OCI-LY3 (cell line): ENCODE data around the gene APOA1.

Source experiments
- H2AFZ ChIP-seq: fragments of 200-600, 300-600 bp; shearing (Covaris generic); 2 replicates; pipeline ENCODE4 v1.6.0; 2014; ENCODE audit warnings: antibody characterized with exemption, low read depth, low read length
- H3K27ac ChIP-seq: fragments of 200-600, 300-600 bp; sonication (generic); 2 replicates; pipeline ENCODE4 v1.5.1; 2014; ENCODE audit warnings: mild to moderate bottlenecking, low read length, moderate library complexity, mixed read lengths
- H3K27me3 ChIP-seq: fragments of 200-600, 300-600 bp; sonication (generic); 2 replicates; pipeline ENCODE4 v1.6.1; 2014; ENCODE audit warnings: low read depth, low read length, mixed read lengths
- H3K36me3 ChIP-seq: fragments of 200-600, 300-600 bp; sonication (generic); replicated peaks from 2 replicates; pipeline ENCODE3; 2014; ENCODE audit warnings: low read depth, low read length, mixed read lengths
- H3K4me1 ChIP-seq: fragments of 300-600, 200-600 bp; sonication (generic); 2 replicates; pipeline ENCODE4 v1.6.1; 2014; ENCODE audit warnings: low read length, mixed read lengths
- H3K4me2 ChIP-seq: fragments of 200-600, 300-600 bp; sonication (generic); 2 replicates; pipeline ENCODE4 v1.6.1; 2014; ENCODE audit warnings: low read length, mixed read lengths
- H3K4me3 ChIP-seq: fragments of 300-600, 200-600 bp; sonication (generic); 2 replicates; pipeline ENCODE4 v1.5.1; 2014; ENCODE audit warnings: antibody characterized with exemption, mild to moderate bottlenecking, low read length, moderate library complexity
- H3K79me2 ChIP-seq: fragments of 300-600, 200-600 bp; shearing (Covaris generic); 2 replicates; pipeline ENCODE4 v1.6.1; 2014; ENCODE audit warnings: mild to moderate bottlenecking, low read length, mixed read lengths
- H3K9ac ChIP-seq: fragments of 300-600, 200-600 bp; shearing (Covaris generic); 2 replicates; pipeline ENCODE4 v1.6.0; 2014; ENCODE audit warnings: mild to moderate bottlenecking, low read length, moderate library complexity
- H3K9me3 ChIP-seq: fragments of 200-600, 300-600 bp; shearing (Covaris generic); 2 replicates; pipeline ENCODE4 v1.6.1; 2014; ENCODE audit warnings: low read length, mixed read lengths; ENCODE audit not compliant: insufficient read depth
- H4K20me1 ChIP-seq: fragments of 200-600, 300-600 bp; sonication (generic); 2 replicates; pipeline ENCODE4 v1.6.1; 2016; ENCODE audit warnings: low read length, mixed read lengths; ENCODE audit not compliant: insufficient read depth
- CTCF ChIP-seq: fragments of 200-600, 300-600 bp; sonication (generic); IDR thresholded peaks from 2 replicates; pipeline ENCODE4 v1.5.1; 2014; ENCODE audit warnings: antibody characterized with exemption, low read length, low read depth
- EZH2phosphoT487 ChIP-seq: fragments of 200-600 bp; shearing (Covaris generic); IDR thresholded peaks from 2 replicates; pipeline ENCODE4 v1.6.1; 2018; ENCODE audit warnings: antibody characterized with exemption, mixed run types, low read depth

The APOA1 gene

GRCh38 chr11:116825854-116826750 lies 11.3 kb downstream of the APOA1 start:
- H3K27ac ChIP-seq, result no peak overlapping the region
- no peaks in the 10 kb centered on the region for H3K27me3 ChIP-seq
- H3K4me1 ChIP-seq, result no peaks in the 10 kb centered on the region
- no peak overlapping the region for H2AFZ ChIP-seq
- H4K20me1 ChIP-seq, result no peaks in the 10 kb centered on the region
- H3K9ac ChIP-seq, result no peak overlapping the region
- H3K36me3 ChIP-seq, result no peaks in the 10 kb centered on the region
- no peak overlapping the region for H3K4me3 ChIP-seq
- no peaks in the 10 kb centered on the region for H3K79me2 ChIP-seq
- H3K9me3 ChIP-seq, result no peaks in the 10 kb centered on the region
- TF ChIP-seq EZH2phosphoT487 (no peak), CTCF (no peak)
- no peak overlapping the region for H3K4me2 ChIP-seq

GRCh38 chr11:116825434-116825833 lies 12.0 kb downstream of the APOA1 start:
- Histone ChIP-seq H3K36me3 (no peaks in the 10 kb centered on the region), H3K9ac (no peak overlapping the region), H3K4me1 (no peaks in the 10 kb centered on the region), H3K9me3 (no peaks in the 10 kb centered on the region), H4K20me1 (no peaks in the 10 kb centered on the region), H3K27ac (no peak overlapping the region), H3K27me3 (no peaks in the 10 kb centered on the region), H2AFZ (no peak overlapping the region), H3K4me3 (no peak overlapping the region), H3K79me2 (no peaks in the 10 kb centered on the region), H3K4me2 (no peak overlapping the region)
- no peak for TF ChIP-seq CTCF
- TF ChIP-seq EZH2phosphoT487, result no peak

- Histone ChIP-seq H2AFZ (no peak within 1 kb of the TSS), H3K27me3 (no peaks in the 10 kb centered on the region), H3K4me3 (no peak within 1 kb of the TSS), H3K27ac (no peak within 1 kb of the TSS), H3K36me3 (no peaks in the 10 kb centered on the region), H4K20me1 (no peaks in the 10 kb centered on the region), H3K79me2 (no peaks in the 10 kb centered on the region), H3K9ac (no peak within 1 kb of the TSS), H3K4me2 (no peak within 1 kb of the TSS), H3K4me1 (peaks cover 3% of the 10 kb centered on the region; the same call in 1 of the 2 replicates), H3K9me3 (no peaks in the 10 kb centered on the region)
- TF ChIP-seq CTCF (no peak), EZH2phosphoT487 (no peak)
These were observed 14.2 kb downstream of the APOA1 start, which contains the start of gene APOA4 for GRCh38 chr11:116823031-116823843. APOA4 (minus strand) TSS chr11:116823304; CDS start chr11:116823191, 113 bp downstream.

GRCh38 chr11:116822575-116822974 lies 14.8 kb downstream of the APOA1 start:
- TF ChIP-seq EZH2phosphoT487 (no peak), CTCF (no peak)
- H3K9ac ChIP-seq, result no peak overlapping the region
- no peak overlapping the region for H3K4me2 ChIP-seq
- no peak overlapping the region for H2AFZ ChIP-seq
- H3K4me1 ChIP-seq, result peaks cover 3% of the 10 kb centered on the region; the same call in 1 of the 2 replicates
- no peaks in the 10 kb centered on the region for H3K27me3 ChIP-seq
- no peaks in the 10 kb centered on the region for H3K9me3 ChIP-seq
- no peak overlapping the region for H3K27ac ChIP-seq
- no peaks in the 10 kb centered on the region for H4K20me1 ChIP-seq
- H3K79me2 ChIP-seq, result no peaks in the 10 kb centered on the region
- no peak overlapping the region for H3K4me3 ChIP-seq
- H3K36me3 ChIP-seq, result no peaks in the 10 kb centered on the region
